ENCODE measurements around the gene SLC26A8. TPM values are rescaled to one million over a fixed set of nuclear protein-coding genes. Genes with fewer than 3 reads are reported as not detected.
"Not testable (repeated sequence)": the region's sequence is repeated elsewhere in the genome, so short reads cannot be mapped to it uniquely, and the experiment has no call there.

Gene SLC26A8
- total RNA-seq, 4 donors from 2014 or later = 0.19 TPM; not detected in 3

GRCh38 chr6:35943390-35943789 lies 81.1 kb downstream of the SLC26A8 start:
- TF ChIP-seq, protein P1, sequence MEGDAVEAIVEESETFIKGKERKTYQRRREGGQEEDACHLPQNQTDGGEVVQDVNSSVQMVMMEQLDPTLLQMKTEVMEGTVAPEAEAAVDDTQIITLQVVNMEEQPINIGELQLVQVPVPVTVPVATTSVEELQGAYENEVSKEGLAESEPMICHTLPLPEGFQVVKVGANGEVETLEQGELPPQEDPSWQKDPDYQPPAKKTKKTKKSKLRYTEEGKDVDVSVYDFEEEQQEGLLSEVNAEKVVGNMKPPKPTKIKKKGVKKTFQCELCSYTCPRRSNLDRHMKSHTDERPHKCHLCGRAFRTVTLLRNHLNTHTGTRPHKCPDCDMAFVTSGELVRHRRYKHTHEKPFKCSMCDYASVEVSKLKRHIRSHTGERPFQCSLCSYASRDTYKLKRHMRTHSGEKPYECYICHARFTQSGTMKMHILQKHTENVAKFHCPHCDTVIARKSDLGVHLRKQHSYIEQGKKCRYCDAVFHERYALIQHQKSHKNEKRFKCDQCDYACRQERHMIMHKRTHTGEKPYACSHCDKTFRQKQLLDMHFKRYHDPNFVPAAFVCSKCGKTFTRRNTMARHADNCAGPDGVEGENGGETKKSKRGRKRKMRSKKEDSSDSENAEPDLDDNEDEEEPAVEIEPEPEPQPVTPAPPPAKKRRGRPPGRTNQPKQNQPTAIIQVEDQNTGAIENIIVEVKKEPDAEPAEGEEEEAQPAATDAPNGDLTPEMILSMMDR (IDR thresholded peaks at IDR 0.05) = no peak
- no peak for TF ChIP-seq POLR2A (IDR thresholded peaks at IDR 0.05)
- H3K4me3 ChIP-seq = no peak overlapping the region
- H3K36me3 ChIP-seq = no peaks in the 10 kb centered on the region
- H3K9me3 ChIP-seq = no peaks in the 10 kb centered on the region
- peaks cover 0 to 9% (median 0%) of the 10 kb centered on the region in 3 donors for H3K4me1 ChIP-seq
- intact Hi-C loops (cut with DNase I) = no loop called here
- H3K27me3 ChIP-seq = no peaks in the 10 kb centered on the region
- no peak overlapping the region for H3K27ac ChIP-seq
- 79 to 88% methylated on average over 1 of the region's 1 CpG for WGBS, 2 donors
- DNase-seq = no peak

DNA sequence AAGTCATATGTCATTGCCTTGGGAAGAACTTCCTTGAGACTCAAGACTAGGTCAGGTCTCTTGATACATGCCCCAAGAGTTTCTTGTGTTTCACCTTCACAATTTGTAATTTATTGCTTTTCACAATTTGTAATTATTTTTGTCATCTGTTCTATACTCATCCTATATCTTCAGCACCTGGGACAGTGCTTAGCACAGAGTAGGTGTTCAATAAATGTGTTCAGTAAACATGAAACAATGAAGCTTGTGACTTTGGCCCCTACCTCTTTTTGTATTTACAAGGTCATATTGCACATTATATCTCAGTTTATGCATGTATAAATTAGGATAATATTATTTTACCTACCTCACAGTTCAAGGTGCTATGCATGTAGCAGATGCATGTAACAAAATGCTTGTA lies 82.1 kb downstream of the SLC26A8 start:
- peaks cover 0 to 9% (median 0%) of the 10 kb centered on the region in 3 donors for H3K4me1 ChIP-seq
- no peak for DNase-seq
- H3K9me3 ChIP-seq = no peaks in the 10 kb centered on the region
- H3K36me3 ChIP-seq = no peaks in the 10 kb centered on the region
- intact Hi-C loops (cut with DNase I) = no loop called here
- TF ChIP-seq, protein P1 (IDR thresholded peaks at IDR 0.05) = no peak
- TF ChIP-seq POLR2A (IDR thresholded peaks at IDR 0.05) = no peak
- H3K27me3 ChIP-seq = no peaks in the 10 kb centered on the region
- H3K4me3 ChIP-seq = no peak overlapping the region
- H3K27ac ChIP-seq = no peak overlapping the region

DNA sequence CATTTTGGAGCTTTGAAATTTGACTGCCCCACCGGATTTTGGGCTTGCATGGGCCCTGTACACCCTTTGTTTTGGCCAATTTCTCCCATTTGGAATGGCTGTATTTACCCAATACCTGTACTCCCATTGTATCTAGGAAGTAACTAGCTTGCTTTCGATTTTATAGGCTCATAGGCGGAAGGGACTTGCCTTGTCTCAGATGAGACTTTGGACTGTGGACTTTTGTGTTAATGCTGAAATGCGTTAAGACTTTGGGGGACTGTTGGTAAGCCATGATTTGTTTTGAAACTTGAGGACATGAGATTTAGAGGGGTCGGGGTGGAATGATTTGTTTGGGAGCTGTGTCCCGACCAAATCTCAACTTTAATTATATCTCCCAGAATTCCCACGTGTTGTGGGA lies 83.3 kb downstream of the SLC26A8 start:
- 83 to 96% methylated on average over 6 to 7 of the region's 7 CpGs for WGBS, 2 donors
- H3K27ac ChIP-seq; H3K4me1 ChIP-seq; intact Hi-C loops (cut with DNase I); H3K4me3 ChIP-seq; H3K27me3 ChIP-seq; DNase-seq; H3K36me3 ChIP-seq; H3K9me3 ChIP-seq: not testable (repeated sequence)

DNA sequence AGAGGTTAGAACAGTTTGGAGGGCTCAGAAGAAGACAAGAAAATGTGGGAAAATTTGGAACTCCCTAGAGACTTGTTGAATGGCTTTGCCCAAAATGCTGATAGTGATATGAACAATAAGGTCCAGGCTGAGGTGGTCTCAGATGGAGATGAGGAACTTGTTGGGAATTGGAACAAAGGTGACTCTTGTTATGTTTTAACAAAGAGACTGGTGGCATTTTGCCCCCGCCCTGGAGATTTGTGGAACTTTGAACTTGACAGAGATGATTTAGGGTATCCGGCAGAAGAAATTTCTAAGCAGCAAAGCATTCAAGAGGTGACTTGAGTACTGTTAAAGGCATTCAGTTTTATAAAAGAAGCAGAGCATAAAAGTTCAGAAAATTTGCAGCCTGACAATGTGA lies 84.4 kb downstream of the SLC26A8 start:
- H3K9me3 ChIP-seq; H3K27me3 ChIP-seq; H3K4me3 ChIP-seq; H3K4me1 ChIP-seq; intact Hi-C loops (cut with DNase I); H3K36me3 ChIP-seq; DNase-seq; H3K27ac ChIP-seq: not testable (repeated sequence)
- 93 to 94% methylated on average over 2 of the region's 2 CpGs for whole genome bisulfite sequencing, 2 donors

GRCh38 chr6:35939259-35939658 lies 85.2 kb downstream of the SLC26A8 start:
- H3K27ac ChIP-seq; intact Hi-C loops (cut with DNase I); H3K9me3 ChIP-seq; H3K36me3 ChIP-seq; H3K4me1 ChIP-seq; H3K4me3 ChIP-seq; H3K27me3 ChIP-seq; DNase-seq: not testable (repeated sequence)
- 91 to 96% methylated on average over 5 of the region's 5 CpGs for WGBS, 2 donors
- TF ChIP-seq, protein P1 (IDR thresholded peaks at IDR 0.05) = peak in 1 of 6 experiments; percentile 17

GRCh38 chr6:35936681-35937359 lies 87.6 kb downstream of the SLC26A8 start:
- no peak for TF ChIP-seq POLR2A (IDR thresholded peaks at IDR 0.05)
- TF ChIP-seq, protein P1 (IDR thresholded peaks at IDR 0.05) = no peak
- H3K27ac ChIP-seq = no peak overlapping the region
- H3K27me3 ChIP-seq = no peaks in the 10 kb centered on the region
- WGBS, 2 donors = 94 to 100% methylated on average over 1 of the region's 1 CpG
- H3K4me1 ChIP-seq = no peaks in the 10 kb centered on the region
- DNase-seq = no peak
- H3K4me3 ChIP-seq = no peak overlapping the region
- H3K9me3 ChIP-seq = no peaks in the 10 kb centered on the region
- H3K36me3 ChIP-seq = no peaks in the 10 kb centered on the region
- intact Hi-C loops (cut with DNase I) = no loop called here
